Adipose tissue (tissue), 3 donors: ENCODE data around the gene KPNA5. TPM values are rescaled to one million over a fixed set of nuclear protein-coding genes. Genes with fewer than 3 reads are reported as not detected.
"Not testable (repeated sequence)": the region's sequence is repeated elsewhere in the genome, so short reads cannot be mapped to it uniquely, and the experiment has no call there.

Source experiments
- H3K27ac ChIP-seq: one replicate; pipeline ENCODE4 v1.5.1; 2013; ENCODE audit warnings: low read depth, low read length
- WGBS, 3 donors: extraction: QIAGEN DNeasy Blood & Tissue Kit; methylation state at CpG; one replicate each; pipeline ENCODE4 v1.1.7; 2013; 5-methylcytosine and 5-hydroxymethylcytosine counted together
- polyA plus RNA-seq, 3 donors: library from polyadenylated mRNA; stranded (reverse); fragments of 200-250 nt; gene quantifications; one replicate each; pipeline ENCODE4 v1.2.3, GENCODE V29; 2013
- donor health status: healthy with polysubstance abuse.
- donor health status: Bipolar disorder and iron deficiency.
- donor health status: healthy.

Gene KPNA5
- polyA plus RNA-seq: 1 to 10 TPM; 1.0 to 4.7 (median 4.4) TPM

GRCh38 chr6:116680880-116681672, at the start of gene KPNA5:
TSS of gene KPNA5 (plus strand) at chr6:116681211. CDS start at chr6:116681335, 124 bp downstream.
- WGBS, 3 donors: 0 to 2% (median 0%) methylated on average over 66 to 69 of the region's 69 CpGs
- no peak within 1 kb of the TSS for H3K27ac ChIP-seq

GRCh38 chr6:116631379-116631990, 49.5 kb upstream of the KPNA5 start:
- WGBS, 3 donors: 10 to 43% (median 32%) methylated on average over 5 of the region's 5 CpGs
- H3K27ac ChIP-seq: no peak overlapping the region

DNA sequence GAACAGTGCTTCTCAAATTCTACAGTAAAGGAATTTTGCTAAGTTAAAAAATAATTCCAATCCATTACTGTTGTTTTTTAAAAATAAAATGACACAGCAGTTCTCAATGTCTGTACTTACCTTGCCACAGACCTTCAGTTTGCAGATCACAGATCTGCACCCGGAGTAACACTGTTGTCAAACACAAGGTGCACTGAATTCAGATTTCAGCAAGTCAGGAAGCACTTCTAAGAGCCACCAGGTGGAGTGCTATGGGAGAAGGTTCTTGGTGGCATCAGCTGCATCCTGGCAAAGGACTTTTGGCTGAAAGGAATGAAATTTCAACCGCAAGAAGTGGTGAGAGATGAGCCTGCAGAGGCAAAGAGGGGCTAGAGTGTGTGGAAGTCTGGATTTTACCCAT, 47.3 kb upstream of the KPNA5 start:
- WGBS, 3 donors: 48 to 90% (median 83%) methylated on average over 2 of the region's 2 CpGs
- no peak overlapping the region for H3K27ac ChIP-seq

GRCh38 chr6:116648156-116648555, 32.9 kb upstream of the KPNA5 start:
- 24 to 49% (median 28%) methylated on average over 5 of the region's 5 CpGs for WGBS, 3 donors
- no peak overlapping the region for H3K27ac ChIP-seq

GRCh38 chr6:116649129-116649528, 31.9 kb upstream of the KPNA5 start:
- no peak overlapping the region for H3K27ac ChIP-seq
- WGBS, 3 donors: 86 to 91% (median 89%) methylated on average over 3 of the region's 3 CpGs

DNA sequence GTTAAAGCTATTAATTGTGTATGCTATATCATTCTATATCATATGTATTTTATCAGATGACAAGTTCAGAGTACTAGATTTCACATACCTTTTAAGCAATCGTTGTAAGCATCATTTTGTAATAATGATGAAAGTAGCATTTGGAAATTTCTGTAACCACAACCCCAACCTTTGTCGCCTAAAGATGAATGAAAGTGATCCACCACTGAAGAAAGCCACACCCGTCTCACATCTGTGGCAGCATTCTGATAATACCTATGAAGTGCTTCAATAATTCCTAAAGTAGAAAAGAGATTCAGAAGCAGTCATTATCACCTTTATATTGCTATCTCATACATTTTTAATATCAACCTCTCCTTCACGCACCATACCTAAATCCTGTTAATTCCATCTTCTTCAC, 29.1 kb upstream of the KPNA5 start:
- WGBS, 3 donors: 62 to 89% (median 74%) methylated on average over 4 of the region's 4 CpGs

GRCh38 chr6:116661594-116661993, 19.4 kb upstream of the KPNA5 start:
- H3K27ac ChIP-seq: no peak overlapping the region

More for the DNA sequence above, 29.1 kb upstream of the KPNA5 start:
- H3K27ac ChIP-seq: no peak overlapping the region

GRCh38 chr6:116662202-116662601, 18.8 kb upstream of the KPNA5 start:
- no peak overlapping the region for H3K27ac ChIP-seq
- 89 to 98% (median 91%) methylated on average over 1 of the region's 1 CpG for WGBS, 3 donors

- H3K27ac ChIP-seq: no peak overlapping the region
- 95 to 96% (median 95%) methylated on average over 3 of the region's 3 CpGs for WGBS, 3 donors
Measured at GRCh38 chr6:116663308-116663707, 17.7 kb upstream of the KPNA5 start.

- H3K27ac ChIP-seq: not testable (repeated sequence)
- WGBS, 3 donors: 96 to 100% (median 96%) methylated on average over 2 of the region's 2 CpGs
Measured at GRCh38 chr6:116664169-116664568, 16.8 kb upstream of the KPNA5 start.

- H3K27ac ChIP-seq: no peak overlapping the region
- WGBS, 3 donors: 84 to 88% (median 87%) methylated on average over 7 of the region's 7 CpGs
Measured at GRCh38 chr6:116665464-116665863, 15.5 kb upstream of the KPNA5 start.

- 44 to 56% (median 53%) methylated on average over 1 of the region's 1 CpG for WGBS, 3 donors
- H3K27ac ChIP-seq: no peak overlapping the region
Measured at GRCh38 chr6:116666869-116667268, 14.1 kb upstream of the KPNA5 start.

DNA sequence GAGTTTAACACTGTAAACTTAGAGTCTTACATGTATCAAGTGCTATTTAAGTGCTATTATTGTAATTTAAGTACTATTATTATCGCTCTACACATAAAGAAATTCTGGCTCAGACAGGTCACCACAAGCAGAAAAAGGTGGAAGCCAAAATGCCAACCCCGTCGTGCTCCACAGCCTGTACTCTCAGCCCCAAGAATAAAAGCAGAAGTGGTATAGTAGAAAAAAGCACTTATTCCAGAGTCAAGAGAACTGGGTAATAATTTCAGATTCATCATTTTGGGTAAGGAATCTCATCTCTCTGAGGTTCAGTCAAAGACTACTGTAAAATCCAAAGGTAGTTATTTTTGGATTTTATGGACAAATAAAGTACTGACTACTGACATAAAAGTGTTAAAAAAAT, 13.4 kb upstream of the KPNA5 start:
- no peak overlapping the region for H3K27ac ChIP-seq
- WGBS, 3 donors: 18 to 27% (median 27%) methylated on average over 3 of the region's 3 CpGs

- no peak overlapping the region for H3K27ac ChIP-seq
- 85 to 88% (median 86%) methylated on average over 4 of the region's 4 CpGs for WGBS, 3 donors
Measured at GRCh38 chr6:116672306-116672705, 8.7 kb upstream of the KPNA5 start.

DNA sequence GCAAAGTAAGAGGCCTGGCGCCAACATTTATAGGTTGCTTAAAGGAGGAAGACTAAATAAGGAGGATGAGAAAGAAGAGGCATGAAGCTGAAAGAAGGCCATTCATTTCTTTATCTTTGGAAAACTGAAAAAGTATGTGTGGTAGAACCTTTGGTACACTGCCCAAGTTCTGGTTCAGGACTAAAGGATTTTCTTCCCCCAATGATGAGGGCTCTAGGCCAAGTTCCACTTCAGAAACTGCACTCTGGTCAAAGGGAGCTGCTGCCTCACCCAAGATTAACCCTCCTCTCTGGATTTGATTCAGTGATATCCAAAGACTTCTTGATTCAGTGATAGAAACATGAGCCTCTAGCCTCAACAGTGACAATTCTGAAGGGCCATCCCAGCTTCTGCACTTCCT, 5.0 kb upstream of the KPNA5 start:
- 92 to 100% (median 98%) methylated on average over 1 of the region's 1 CpG for WGBS, 3 donors
- H3K27ac ChIP-seq: no peak overlapping the region

DNA sequence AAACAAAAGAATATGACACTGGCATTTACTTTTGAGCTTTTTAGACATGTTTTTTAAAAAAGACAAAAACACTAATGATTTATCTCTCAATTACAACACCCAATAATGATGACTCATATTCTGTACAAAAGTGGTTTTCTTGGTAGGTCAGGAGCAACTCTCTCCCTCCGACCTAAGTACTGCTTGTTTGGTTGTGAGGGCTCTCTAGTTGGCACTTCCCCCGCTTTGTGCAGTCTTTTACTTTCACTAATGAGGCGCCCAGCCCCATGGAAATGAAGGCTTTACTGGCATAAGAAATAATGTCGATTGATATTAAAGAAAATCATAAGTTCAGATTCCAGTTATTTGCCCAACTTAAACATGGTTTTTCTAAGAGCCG, 1.3 kb downstream of the KPNA5 start:
- WGBS, 3 donors: 34 to 45% (median 37%) methylated on average over 5 of the region's 5 CpGs

DNA sequence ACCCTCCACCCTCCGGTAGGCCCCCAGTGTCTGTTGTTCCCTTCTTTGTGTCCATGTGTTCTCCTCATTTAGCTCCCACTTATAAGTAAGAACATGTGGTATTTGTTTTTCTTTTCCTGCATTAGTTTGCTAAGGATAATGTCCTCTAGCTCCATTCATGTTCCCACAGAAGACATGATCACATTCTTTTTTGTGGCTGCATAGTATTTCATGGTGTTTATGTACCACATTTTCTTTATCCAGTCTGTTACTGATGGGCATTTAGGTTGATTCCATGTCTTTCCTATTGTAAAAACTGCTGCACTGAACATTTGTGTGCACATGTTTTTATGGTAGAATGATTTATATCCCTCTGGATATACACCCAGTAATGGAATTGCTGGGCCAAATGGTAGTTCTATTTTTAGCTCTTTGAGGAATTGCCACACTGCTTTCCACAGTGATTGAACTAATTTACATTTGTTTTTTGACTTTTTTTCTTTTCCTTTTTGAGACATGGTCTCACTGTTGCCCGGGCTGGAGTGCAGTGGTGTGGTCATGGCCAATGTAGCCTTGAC, 4.5 kb downstream of the KPNA5 start:
- 89 to 98% (median 90%) methylated on average over 2 of the region's 2 CpGs for WGBS, 3 donors

More for the DNA sequence above, 1.3 kb downstream of the KPNA5 start:
- H3K27ac ChIP-seq: no peak overlapping the region

DNA sequence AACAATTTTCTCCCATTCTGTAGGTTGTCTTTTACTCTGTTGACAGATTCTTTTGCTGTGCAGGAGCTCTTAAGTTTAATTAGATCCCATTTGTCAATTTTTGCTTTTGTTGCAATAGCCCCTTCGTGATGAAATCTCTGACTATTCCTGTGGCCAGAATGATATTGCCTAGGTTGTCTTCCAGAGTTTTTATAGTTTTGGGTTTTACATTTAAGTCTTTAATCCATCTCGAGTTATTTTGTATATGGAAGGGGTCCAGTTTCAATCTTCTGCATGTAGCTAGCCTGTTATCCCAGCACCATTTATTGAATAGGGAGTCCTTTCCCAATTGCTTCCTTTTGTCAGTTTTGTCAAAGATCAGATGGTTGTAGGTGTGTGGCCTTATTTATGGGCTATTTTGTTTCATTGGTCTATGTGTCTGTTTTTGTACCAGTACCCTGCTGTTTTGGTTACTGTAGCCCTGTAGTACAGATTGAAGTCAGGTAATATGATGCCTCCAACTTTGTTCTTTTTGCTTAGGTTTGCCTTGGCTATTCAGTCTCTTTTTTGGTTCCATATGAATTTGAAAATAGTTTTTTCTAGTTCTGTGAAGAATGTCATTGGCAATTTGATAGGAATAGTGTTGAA, 5.6 kb downstream of the KPNA5 start:
- 61 to 72% (median 71%) methylated on average over 2 of the region's 2 CpGs for WGBS, 3 donors

More for the DNA sequence above, 4.5 kb downstream of the KPNA5 start:
- H3K27ac ChIP-seq: no peak overlapping the region

DNA sequence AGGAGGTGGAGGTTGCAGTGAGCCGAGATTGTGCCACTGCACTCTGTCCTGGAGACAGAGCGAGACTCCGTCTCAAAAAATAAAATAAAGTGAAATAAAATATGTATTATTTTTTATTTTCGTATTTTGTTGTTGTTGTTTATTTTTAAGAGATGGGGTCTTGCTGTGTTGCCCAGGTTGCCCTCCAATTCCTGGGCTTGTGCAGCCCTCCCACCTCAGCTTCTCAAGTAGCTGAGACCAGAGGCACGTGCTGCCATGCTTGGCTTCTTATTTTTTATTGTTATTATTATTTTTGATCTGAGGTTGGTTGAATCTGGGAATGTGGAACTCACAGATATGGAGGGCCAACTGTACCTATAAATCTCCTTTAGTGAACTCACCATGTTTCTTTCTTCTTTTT, 10.1 kb downstream of the KPNA5 start:
- 95 to 98% (median 96%) methylated on average over 5 of the region's 5 CpGs for WGBS, 3 donors
- H3K27ac ChIP-seq: no peak overlapping the region

More for the DNA sequence above, 5.6 kb downstream of the KPNA5 start:
- H3K27ac ChIP-seq: not testable (repeated sequence)
